ENCODE measurements around the gene STIMATE.

Gene STIMATE

GRCh38 chr3:52841981-52842340 lies 55.4 kb downstream of the STIMATE start:
- no peak for DNase-seq (ENCODE audit: low spot score)

GRCh38 chr3:52841211-52841980 lies 56.0 kb downstream of the STIMATE start:
- no peak for DNase-seq (ENCODE audit: low spot score)

GRCh38 chr3:52839892-52840545 lies 57.3 kb downstream of the STIMATE start:
- DNase-seq (ENCODE audit: low spot score) = no peak

GRCh38 chr3:52839268-52839575 lies 58.1 kb downstream of the STIMATE start:
- DNase-seq (ENCODE audit: low spot score) = no peak

GRCh38 chr3:52838561-52839267 lies 58.6 kb downstream of the STIMATE start:
- no peak for DNase-seq (ENCODE audit: low spot score)

GRCh38 chr3:52836986-52837385 lies 60.4 kb downstream of the STIMATE start:
- no peak for DNase-seq (ENCODE audit: low spot score)

GRCh38 chr3:52836471-52836845 lies 60.9 kb downstream of the STIMATE start:
- no peak for DNase-seq (ENCODE audit: low spot score)

GRCh38 chr3:52835766-52836470 lies 61.4 kb downstream of the STIMATE start:
- no peak for DNase-seq (ENCODE audit: low spot score)

- no peak for DNase-seq (ENCODE audit: low spot score)
Measured at GRCh38 chr3:52834871-52835501, 62.4 kb downstream of the STIMATE start, which contains the start of gene MUSTN1. MUSTN1 (minus strand) TSS chr3:52835019; CDS start chr3:52834948, 71 bp downstream.

GRCh38 chr3:52833202-52833601 lies 64.1 kb downstream of the STIMATE start:
- no peak for DNase-seq (ENCODE audit: low spot score)

GRCh38 chr3:52831500-52832301 lies 65.6 kb downstream of the STIMATE start:
- no peak for DNase-seq (ENCODE audit: low spot score)

GRCh38 chr3:52830535-52831258 lies 66.7 kb downstream of the STIMATE start, which contains the start of gene ITIH4:
ITIH4 (minus strand) TSS chr3:52830672; CDS start chr3:52830642, 30 bp downstream.
- no peak for DNase-seq (ENCODE audit: low spot score)

- DNase-seq (ENCODE audit: low spot score) = no peak
Measured at GRCh38 chr3:52829906-52830463, 67.4 kb downstream of the STIMATE start.

- no peak for DNase-seq (ENCODE audit: low spot score)
Measured at GRCh38 chr3:52829482-52829881, 67.9 kb downstream of the STIMATE start.

- no peak for DNase-seq (ENCODE audit: low spot score)
Measured at GRCh38 chr3:52827866-52828376, 69.4 kb downstream of the STIMATE start.

- DNase-seq (ENCODE audit: low spot score) = no peak
Measured at GRCh38 chr3:52827441-52827840, 69.9 kb downstream of the STIMATE start.

GRCh38 chr3:52824037-52824436 lies 73.3 kb downstream of the STIMATE start:
- no peak for DNase-seq (ENCODE audit: low spot score)

GRCh38 chr3:52822363-52822762 lies 75.0 kb downstream of the STIMATE start:
- no peak for DNase-seq (ENCODE audit: low spot score)

GRCh38 chr3:52820736-52821135 lies 76.6 kb downstream of the STIMATE start:
- DNase-seq (ENCODE audit: low spot score) = peak; percentile 62

Data from SK-N-DZ (cell line).